HuH-7.5 (cell line): ENCODE results near the gene OR12D3.
"Not testable (repeated sequence)": the region's sequence is repeated elsewhere in the genome, so short reads cannot be mapped to it uniquely, and the experiment has no call there.

Experiments used
- DNase-seq: peaks from one replicate; pipeline ENCODE4 v3.0.0; 2011; ENCODE audit warnings: low spot score

OR12D3 gene, protein sequence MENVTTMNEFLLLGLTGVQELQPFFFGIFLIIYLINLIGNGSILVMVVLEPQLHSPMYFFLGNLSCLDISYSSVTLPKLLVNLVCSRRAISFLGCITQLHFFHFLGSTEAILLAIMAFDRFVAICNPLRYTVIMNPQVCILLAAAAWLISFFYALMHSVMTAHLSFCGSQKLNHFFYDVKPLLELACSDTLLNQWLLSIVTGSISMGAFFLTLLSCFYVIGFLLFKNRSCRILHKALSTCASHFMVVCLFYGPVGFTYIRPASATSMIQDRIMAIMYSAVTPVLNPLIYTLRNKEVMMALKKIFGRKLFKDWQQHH

DNA sequence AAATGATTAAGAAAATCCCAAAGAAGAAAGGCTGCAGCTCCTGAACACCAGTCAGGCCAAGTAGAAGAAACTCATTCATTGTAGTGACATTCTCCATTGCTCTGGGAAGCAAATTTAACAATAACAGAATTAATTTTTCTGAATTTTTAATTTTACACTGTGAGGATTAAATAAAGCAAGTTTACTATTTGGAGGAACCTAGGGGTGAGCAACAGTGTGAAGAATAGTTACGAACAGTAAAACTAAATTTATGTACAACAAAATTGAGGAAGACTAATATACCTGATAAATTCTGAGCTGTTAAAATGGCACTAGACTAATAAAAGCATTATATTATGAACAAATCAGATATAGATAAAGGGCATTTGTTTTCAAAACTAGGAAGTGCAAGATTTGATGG is at the start of gene OR12D3:
Gene OR12D3 (minus strand): TSS at position 101 of the 400 bp plus-strand sequence. CDS start 4 bp downstream, at position 97.
- DNase-seq, result no peak

- no peak for DNase-seq
Measured at GRCh38 chr6:29424575-29424974, 49.5 kb upstream of the OR12D3 start.

GRCh38 chr6:29424168-29424567 is 49.1 kb upstream of the OR12D3 start:
- no peak for DNase-seq

GRCh38 chr6:29419516-29419915 is 44.4 kb upstream of the OR12D3 start:
- DNase-seq, result no peak

DNA sequence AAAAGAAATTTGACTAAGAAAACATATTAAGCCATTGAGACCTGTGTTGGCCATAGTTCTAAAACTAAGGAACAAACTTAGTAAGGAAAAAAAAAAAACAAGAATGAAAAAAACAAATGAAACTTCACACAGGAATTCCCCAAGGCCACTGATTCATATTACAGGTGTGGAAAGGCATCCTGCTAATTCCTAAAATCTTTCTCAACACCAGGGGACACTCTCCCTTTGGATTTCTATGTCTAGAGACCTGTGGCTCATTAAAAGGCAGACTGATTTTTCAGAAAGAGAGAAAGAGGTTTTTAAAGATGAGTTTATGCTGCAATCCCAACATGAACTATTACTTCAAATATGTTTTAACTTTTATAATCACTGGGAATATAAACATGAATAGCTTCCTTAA is 39.5 kb upstream of the OR12D3 start, which contains the start of gene OR12D1:
Gene OR12D1 (plus strand): TSS at position 341 of the 400 bp plus-strand sequence.
- DNase-seq, result no peak

DNA sequence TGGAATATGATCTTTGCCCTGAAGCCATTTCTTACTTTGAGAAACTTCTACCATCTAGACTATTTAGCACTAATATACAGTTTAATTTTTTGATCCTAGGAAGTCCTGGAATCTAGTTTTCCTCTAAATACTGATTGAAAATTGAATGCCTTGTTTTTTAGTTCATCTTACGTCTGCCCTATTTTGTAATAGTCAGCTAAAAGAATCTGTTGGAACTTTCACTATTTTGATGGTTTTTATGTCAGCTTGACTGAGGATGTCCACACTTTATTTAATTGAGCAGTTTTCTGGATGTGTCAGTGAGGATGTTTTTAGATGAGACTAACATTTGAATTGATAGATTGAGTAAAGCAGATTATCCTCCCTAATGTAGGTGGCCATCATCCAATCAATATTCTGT is 28.7 kb upstream of the OR12D3 start:
- no peak for DNase-seq

DNA sequence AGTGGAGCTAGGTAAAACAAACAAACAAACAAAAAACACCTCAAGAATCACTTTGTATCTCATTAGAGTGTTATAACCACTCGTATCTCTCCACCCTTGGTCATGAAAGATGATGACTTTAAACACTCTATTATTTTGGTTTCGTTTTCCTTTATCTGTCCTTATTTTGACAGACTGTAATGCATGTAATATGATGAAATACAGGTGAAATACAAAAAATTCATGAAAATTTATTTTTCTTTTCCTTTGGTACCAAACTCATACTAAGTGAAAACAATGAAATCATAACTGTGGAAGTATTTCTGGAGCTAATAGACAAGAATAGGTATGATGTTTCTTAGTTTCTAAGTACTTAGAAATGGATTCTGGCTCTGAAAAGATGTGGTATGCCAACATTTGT is 24.4 kb upstream of the OR12D3 start:
- no peak for DNase-seq

DNA sequence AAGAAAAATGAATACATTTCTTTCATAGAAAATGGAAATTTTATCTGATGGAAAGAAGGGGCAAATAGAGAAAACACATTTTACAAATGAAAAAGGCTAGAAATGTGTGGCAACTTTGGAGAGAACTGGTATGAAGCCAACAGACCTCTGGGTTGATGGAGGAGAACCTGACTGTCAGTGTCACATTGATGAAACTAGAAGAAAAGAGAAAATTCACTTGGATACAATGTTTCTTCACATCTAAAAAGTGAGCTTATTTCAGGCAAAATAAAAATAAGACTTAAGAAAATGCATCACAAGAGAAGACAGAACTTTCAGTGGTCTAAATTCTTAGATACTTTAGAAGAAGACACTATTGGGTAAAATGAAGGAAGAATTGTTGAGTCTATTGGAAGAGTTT is 20.2 kb upstream of the OR12D3 start, which contains the start of gene OR12D2:
Gene OR12D2 (plus strand): TSS at position 301 of the 400 bp plus-strand sequence. CDS start 1,069 bp downstream, outside the sequence.
- DNase-seq, result no peak

- no peak for DNase-seq
Measured at GRCh38 chr6:29388533-29388932, 13.4 kb upstream of the OR12D3 start.

DNA sequence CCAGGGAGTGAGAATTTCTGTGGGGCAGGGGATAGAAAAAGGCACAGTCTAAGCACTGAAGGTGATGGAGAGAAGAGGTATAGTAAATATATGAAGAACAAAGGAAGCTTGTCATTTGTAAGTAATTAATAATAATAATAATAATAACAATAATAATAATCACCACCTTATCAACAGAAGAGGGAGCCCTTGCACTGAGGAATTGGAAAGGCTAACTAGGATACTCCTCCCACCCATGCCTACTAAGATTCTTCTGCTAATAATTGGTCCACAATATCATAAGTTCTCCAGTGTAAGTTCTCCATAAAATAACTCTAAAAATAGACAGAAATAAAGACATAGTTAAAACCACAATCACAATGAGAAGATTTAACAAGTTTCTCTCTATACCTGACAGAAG is 912 bp upstream of the OR12D3 start:
- no peak for DNase-seq

DNA sequence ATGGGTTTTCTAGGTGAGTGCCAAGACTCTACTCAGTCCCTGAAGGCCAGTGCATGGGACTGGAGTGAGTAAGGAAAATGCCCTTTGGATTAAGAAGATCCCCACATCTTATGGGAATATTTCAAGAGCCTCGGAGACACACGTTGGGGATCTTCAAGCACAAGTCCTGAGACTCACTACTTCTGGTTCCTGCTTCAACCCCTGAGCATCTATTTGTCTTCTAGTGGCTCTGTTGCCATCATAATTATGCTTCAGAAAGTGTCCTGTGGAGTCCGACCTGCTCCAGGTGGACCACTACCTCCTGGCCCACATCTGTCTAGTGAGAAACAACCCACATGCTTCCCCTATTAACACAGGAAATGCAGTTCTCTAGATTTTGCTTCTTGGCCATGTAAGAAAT is 6.3 kb downstream of the OR12D3 start, which contains the start of gene OR5V1:
Gene OR5V1 (minus strand): TSS at position 101 of the 400 bp plus-strand sequence. CDS start 12,670 bp downstream, outside the sequence.
- DNase-seq, result no peak

DNA sequence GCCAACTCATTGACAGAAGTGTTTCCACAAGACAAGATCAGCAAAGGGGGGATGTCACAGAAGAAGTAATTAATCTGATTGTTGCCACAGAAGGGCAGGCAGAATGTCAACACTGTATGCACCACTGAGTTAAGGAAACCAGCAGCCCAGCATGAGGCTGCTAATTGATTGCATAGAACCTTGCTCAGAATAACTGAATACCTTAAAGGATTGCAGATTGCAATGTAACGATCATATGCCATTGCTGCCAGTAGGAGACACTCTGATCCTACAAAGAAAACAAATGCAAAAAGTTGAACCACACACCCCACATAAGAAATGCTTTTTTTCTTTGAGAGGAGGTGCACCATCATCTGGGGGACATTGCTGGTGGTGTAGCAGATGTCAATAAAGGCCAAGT is 19.5 kb downstream of the OR12D3 start:
- no peak for DNase-seq

- DNase-seq, result no peak
Measured at GRCh38 chr6:29354980-29355379, 20.1 kb downstream of the OR12D3 start.

DNA sequence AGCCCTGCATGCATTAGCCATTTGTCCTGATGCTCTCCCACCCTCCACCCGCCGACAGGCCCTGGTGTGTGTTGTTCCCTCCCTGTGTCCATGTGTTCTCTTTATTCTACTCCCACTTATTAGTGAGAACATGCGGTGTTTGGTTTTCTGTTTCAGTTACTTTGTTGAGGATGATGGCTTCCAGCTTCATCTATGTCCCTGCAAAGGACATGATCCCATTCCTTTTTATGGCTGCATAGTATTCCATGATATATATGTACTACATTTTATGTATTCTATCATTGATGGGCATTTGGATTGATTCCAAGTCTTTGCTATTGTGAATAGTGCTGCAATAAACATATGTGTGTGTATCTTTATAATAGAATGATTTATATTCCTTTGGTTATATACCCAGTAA is 25.7 kb downstream of the OR12D3 start:
- not testable (repeated sequence) for DNase-seq

DNA sequence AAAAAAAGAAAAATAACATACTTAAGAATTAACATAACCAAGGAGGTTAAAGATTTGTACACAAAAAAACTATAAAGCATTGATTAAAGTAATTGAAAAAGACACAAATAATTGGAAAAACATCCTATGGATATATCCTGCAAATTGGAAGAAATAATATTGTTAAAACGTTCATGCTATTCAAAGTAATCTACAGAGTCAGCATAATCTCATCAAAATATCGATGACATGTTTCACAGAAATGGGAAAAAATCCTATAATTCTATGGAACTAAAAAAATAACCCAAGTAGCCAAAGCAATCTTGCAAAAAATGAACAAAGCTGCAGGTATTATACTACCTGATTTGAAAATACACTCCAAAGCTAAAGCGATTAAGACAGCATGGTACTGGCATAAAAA is 29.7 kb downstream of the OR12D3 start:
- no peak for DNase-seq

DNA sequence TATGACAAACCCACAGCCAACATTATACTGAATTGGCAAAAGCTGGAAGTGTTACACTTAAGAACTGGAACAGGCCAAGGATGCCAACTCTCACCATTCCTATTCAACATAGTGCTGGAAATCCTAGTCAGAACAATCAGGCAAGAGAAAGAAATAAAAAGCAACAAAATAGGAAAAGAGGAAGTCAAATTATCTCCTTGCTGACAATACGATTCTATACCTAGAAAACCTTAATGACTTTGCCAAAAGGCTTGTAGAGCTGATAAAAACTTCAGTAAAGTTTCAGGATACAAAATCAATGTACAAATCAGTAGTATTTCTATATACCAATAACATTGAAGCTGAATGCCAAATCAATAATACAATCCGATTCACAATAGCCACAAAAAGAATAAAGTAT is 38.8 kb downstream of the OR12D3 start:
- DNase-seq, result no peak

DNA sequence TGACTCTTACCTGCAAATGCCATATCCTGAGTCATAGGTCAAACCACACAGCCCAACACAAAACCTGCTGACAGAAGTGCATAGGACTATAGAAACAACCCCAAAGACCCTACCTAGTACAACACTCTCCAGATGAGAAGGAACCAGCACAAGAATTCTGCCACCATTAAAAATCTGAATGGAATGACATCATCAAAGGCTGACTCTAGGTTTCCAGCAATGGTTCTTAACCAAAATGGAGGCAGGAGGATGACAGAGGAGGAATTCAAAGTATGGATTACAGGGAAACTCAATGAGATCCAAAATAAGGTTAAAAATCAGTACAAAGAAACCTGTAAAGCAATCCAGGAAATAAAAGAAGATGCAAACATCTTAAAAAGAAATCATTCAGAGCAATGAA is 42.4 kb downstream of the OR12D3 start:
- no peak for DNase-seq

GRCh38 chr6:29325777-29326176 is 49.3 kb downstream of the OR12D3 start:
- no peak for DNase-seq
